GM23338 (cell line): ENCODE results near the gene SNX8. TPM values are rescaled to one million over a fixed set of nuclear protein-coding genes. Genes with fewer than 3 reads are reported as not detected.

ENCODE experiments used
- ATAC-seq: fragments of 200-7000 bp; cut with Tn5 transposase; 3 replicates; pipeline ENCODE4 v1.9.1; 2020
- DNase-seq: peaks from one replicate; pipeline ENCODE4 v3.0.0-alpha.2; 2015; ENCODE audit warnings: low spot score
- H2AFZ ChIP-seq: fragments of 200-600 bp; sonication (generic); 2 replicates; pipeline ENCODE4 v1.8.0; 2016; ENCODE audit warnings: antibody characterized with exemption, mild to moderate bottlenecking, moderate library complexity
- H3F3A ChIP-seq: fragments of 200-600 bp; sonication (generic); replicated peaks from 2 replicates; pipeline ENCODE4 v1.8.0; 2017; ENCODE audit warnings: antibody characterized with exemption, mixed run types, low read depth
- H3K27ac ChIP-seq: fragments of 200-600 bp; sonication (generic); 2 replicates; pipeline ENCODE4 v1.6.1; 2016; ENCODE audit warnings: low read depth
- H3K27me3 ChIP-seq: fragments of 200-600 bp; sonication (generic); 2 replicates; pipeline ENCODE4 v1.8.0; 2016; ENCODE audit warnings: mild to moderate bottlenecking, mixed run types, moderate library complexity; ENCODE audit not compliant: insufficient read depth
- H3K36me3 ChIP-seq: fragments of 200-600 bp; sonication (generic); 2 replicates; pipeline ENCODE4 v1.8.0; 2016; ENCODE audit warnings: mild to moderate bottlenecking; ENCODE audit not compliant: insufficient read depth
- H3K4me1 ChIP-seq: fragments of 200-600 bp; sonication (generic); 2 replicates; pipeline ENCODE4 v1.8.0; 2016; ENCODE audit warnings: mild to moderate bottlenecking, moderate library complexity; ENCODE audit not compliant: insufficient read depth
- H3K4me2 ChIP-seq: fragments of 200-600 bp; sonication (generic); 2 replicates; pipeline ENCODE4 v1.7.1; 2017; ENCODE audit warnings: mixed run types
- H3K4me3 ChIP-seq: fragments of 200-600 bp; sonication (generic); 2 replicates; pipeline ENCODE4 v1.6.1; 2016; ENCODE audit warnings: mixed run types
- H3K79me2 ChIP-seq: fragments of 200-600 bp; sonication (generic); replicated peaks from 2 replicates; pipeline ENCODE4 v1.8.0; 2017; ENCODE audit warnings: mild to moderate bottlenecking; ENCODE audit not compliant: insufficient read depth
- H3K9me2 ChIP-seq: fragments of 200-600 bp; sonication (generic); 2 replicates; pipeline ENCODE4 v1.8.0; 2017; ENCODE audit not compliant: insufficient read depth
- H4K20me1 ChIP-seq: fragments of 200-600 bp; sonication (generic); replicated peaks from 2 replicates; pipeline ENCODE4 v1.8.0; 2017; ENCODE audit warnings: mild to moderate bottlenecking; ENCODE audit not compliant: insufficient read depth
- H3K27ac Mint-ChIP-seq: 2 replicates; pipeline ENCODE4 v1.8.0; 2020; ENCODE audit warnings: inconsistent platforms, mild to moderate bottlenecking, moderate library complexity, mixed read lengths
- H3K27me3 Mint-ChIP-seq: 3 replicates; pipeline ENCODE4 v1.8.0; 2022; ENCODE audit warnings: low read depth, mild to moderate bottlenecking, moderate library complexity, mixed read lengths, inconsistent platforms; ENCODE audit not compliant: insufficient read depth, poor library complexity
- H3K36me3 Mint-ChIP-seq: 3 replicates; pipeline ENCODE4 v1.8.0; 2021; ENCODE audit warnings: low read depth, mild to moderate bottlenecking, inconsistent platforms, moderate library complexity, mixed read lengths
- H3K4me1 Mint-ChIP-seq: 3 replicates; pipeline ENCODE4 v1.8.0; 2020; ENCODE audit warnings: mild to moderate bottlenecking, inconsistent platforms, mixed read lengths
- H3K4me3 Mint-ChIP-seq: 3 replicates; pipeline ENCODE4 v1.8.0; 2021; ENCODE audit warnings: moderate library complexity, mild to moderate bottlenecking, inconsistent platforms, mixed read lengths
- H3K9me3 Mint-ChIP-seq: 3 replicates; pipeline ENCODE4 v1.8.0; 2020; ENCODE audit warnings: moderate library complexity, mild to moderate bottlenecking, inconsistent platforms, mixed read lengths
- CREB1 ChIP-seq: fragments of 250-450 bp; sonication (Bioruptor Pico); IDR thresholded peaks from 2 replicates; pipeline ENCODE4 v1.5.0; 2020; ENCODE audit warnings: low read depth, mild to moderate bottlenecking, moderate library complexity
- CTCF ChIP-seq, 2 experiments: fragments of 200-600 bp in 1 of 2; sonication (generic) in 1 of 2; conservative IDR thresholded peaks; 2 replicates each; pipeline versions ENCODE4 v1.5.1 to v1.6.1; 2016 to 2017; ENCODE audit warnings: antibody characterized with exemption in 2 of 2, low read depth in 2 of 2, mild to moderate bottlenecking in 2 of 2, moderate library complexity in 1 of 2
- ETS1 ChIP-seq: IDR thresholded peaks from 2 replicates; pipeline ENCODE4 v1.6.1; 2016; ENCODE audit warnings: antibody characterized with exemption
- EZH2 ChIP-seq: fragments of 200-600 bp; sonication (generic); IDR thresholded peaks from one replicate; pipeline ENCODE4 v1.8.0; 2017; ENCODE audit warnings: antibody characterized with exemption, mild to moderate bottlenecking, low read depth; ENCODE audit not compliant: unreplicated experiment
- EZH2phosphoT487 ChIP-seq: fragments of 200-600 bp; sonication (generic); IDR thresholded peaks from one replicate; pipeline ENCODE4 v1.8.1; 2018; ENCODE audit warnings: antibody characterized with exemption; ENCODE audit not compliant: unreplicated experiment
- JUNB ChIP-seq: IDR thresholded peaks from one replicate; pipeline ENCODE4 v1.6.1; 2016; ENCODE audit warnings: antibody characterized with exemption; ENCODE audit not compliant: unreplicated experiment
- NANOG ChIP-seq: IDR thresholded peaks from 2 replicates; pipeline ENCODE4 v1.6.1; 2016; ENCODE audit warnings: antibody characterized with exemption, borderline replicate concordance
- POLR2AphosphoS5 ChIP-seq: IDR thresholded peaks from 2 replicates; pipeline ENCODE4 v1.6.1; 2016; ENCODE audit warnings: antibody characterized with exemption, low read depth
- REST ChIP-seq: IDR thresholded peaks from one replicate; pipeline ENCODE4 v1.6.1; 2018; ENCODE audit warnings: antibody characterized with exemption; ENCODE audit not compliant: unreplicated experiment
- STAT1 ChIP-seq: IDR thresholded peaks from one replicate; pipeline ENCODE4 v1.6.1; 2016; ENCODE audit warnings: antibody characterized with exemption; ENCODE audit not compliant: unreplicated experiment
- ZNF114 ChIP-seq: fragments of 250-450 bp; sonication (Bioruptor Pico); IDR thresholded peaks from 2 replicates; pipeline ENCODE4 v1.5.0; 2020; ENCODE audit warnings: mild to moderate bottlenecking, moderate library complexity
- ZNF331 ChIP-seq: fragments of 250-450 bp; sonication (Bioruptor Pico); IDR thresholded peaks from 2 replicates; pipeline ENCODE4 v1.5.0; 2020; ENCODE audit warnings: low read depth, mild to moderate bottlenecking, moderate library complexity
- polyA plus RNA-seq: library from polyadenylated mRNA; unstranded; fragments of >200 nt; fragmentation: Nextera tagmentation; extraction: Ambion mirVana; gene quantifications from 2 replicates; pipeline ENCODE4 v1.2.1, GENCODE V29; 2016
- total RNA-seq: library from RNA; depleted of rRNA; stranded (reverse); fragments of >200 nt; shearing (Covaris generic); gene quantifications from 2 replicates; pipeline ENCODE4 v1.2.3, GENCODE V29; 2014
- TF ChIP-seq, protein P1 (sequence below): fragments of 250-450 bp; sonication (Bioruptor Pico); IDR thresholded peaks from 2 replicates; pipeline ENCODE4 v1.5.0; 2020; ENCODE audit warnings: mild to moderate bottlenecking, moderate library complexity

The SNX8 gene
- total and polyA plus RNA-seq, 2 experiments from 2014 or later, result 44.3 to 50.9 TPM

- Mint-ChIP-seq H3K27me3 (peaks cover 12% of the 10 kb centered on the region), H3K4me3 (no peak overlapping the region), H3K9me3 (no peaks in the 10 kb centered on the region), H3K4me1 (no peaks in the 10 kb centered on the region; the same call in 2 of the 3 replicates), H3K36me3 (peaks cover 37% of the 10 kb centered on the region), H3K27ac (no peak overlapping the region; the same call in 1 of the 2 replicates)
- no peaks in the 10 kb centered on the region for H3F3A ChIP-seq
- DNase-seq (no peak), ATAC-seq (no peak)
- H3K27ac ChIP-seq, result no peak overlapping the region
- no peaks in the 10 kb centered on the region for H3K4me1 ChIP-seq
- peaks cover 14% of the 10 kb centered on the region; the same call in 1 of the 2 replicates for H3K79me2 ChIP-seq
- H3K4me2 ChIP-seq, result no peak overlapping the region
- TF ChIP-seq ZNF114 (CRISPR knock-in tag), result no peak
- TF ChIP-seq CTCF (conservative IDR thresholded peaks at IDR 0.05; ENCODE audit: low read depth in 2 of 2), result no peak
- TF ChIP-seq REST, result no peak
- no peak for TF ChIP-seq EZH2
- TF ChIP-seq JUNB, result no peak
- no peak for TF ChIP-seq NANOG
- TF ChIP-seq ETS1, result no peak
- TF ChIP-seq, protein P1, sequence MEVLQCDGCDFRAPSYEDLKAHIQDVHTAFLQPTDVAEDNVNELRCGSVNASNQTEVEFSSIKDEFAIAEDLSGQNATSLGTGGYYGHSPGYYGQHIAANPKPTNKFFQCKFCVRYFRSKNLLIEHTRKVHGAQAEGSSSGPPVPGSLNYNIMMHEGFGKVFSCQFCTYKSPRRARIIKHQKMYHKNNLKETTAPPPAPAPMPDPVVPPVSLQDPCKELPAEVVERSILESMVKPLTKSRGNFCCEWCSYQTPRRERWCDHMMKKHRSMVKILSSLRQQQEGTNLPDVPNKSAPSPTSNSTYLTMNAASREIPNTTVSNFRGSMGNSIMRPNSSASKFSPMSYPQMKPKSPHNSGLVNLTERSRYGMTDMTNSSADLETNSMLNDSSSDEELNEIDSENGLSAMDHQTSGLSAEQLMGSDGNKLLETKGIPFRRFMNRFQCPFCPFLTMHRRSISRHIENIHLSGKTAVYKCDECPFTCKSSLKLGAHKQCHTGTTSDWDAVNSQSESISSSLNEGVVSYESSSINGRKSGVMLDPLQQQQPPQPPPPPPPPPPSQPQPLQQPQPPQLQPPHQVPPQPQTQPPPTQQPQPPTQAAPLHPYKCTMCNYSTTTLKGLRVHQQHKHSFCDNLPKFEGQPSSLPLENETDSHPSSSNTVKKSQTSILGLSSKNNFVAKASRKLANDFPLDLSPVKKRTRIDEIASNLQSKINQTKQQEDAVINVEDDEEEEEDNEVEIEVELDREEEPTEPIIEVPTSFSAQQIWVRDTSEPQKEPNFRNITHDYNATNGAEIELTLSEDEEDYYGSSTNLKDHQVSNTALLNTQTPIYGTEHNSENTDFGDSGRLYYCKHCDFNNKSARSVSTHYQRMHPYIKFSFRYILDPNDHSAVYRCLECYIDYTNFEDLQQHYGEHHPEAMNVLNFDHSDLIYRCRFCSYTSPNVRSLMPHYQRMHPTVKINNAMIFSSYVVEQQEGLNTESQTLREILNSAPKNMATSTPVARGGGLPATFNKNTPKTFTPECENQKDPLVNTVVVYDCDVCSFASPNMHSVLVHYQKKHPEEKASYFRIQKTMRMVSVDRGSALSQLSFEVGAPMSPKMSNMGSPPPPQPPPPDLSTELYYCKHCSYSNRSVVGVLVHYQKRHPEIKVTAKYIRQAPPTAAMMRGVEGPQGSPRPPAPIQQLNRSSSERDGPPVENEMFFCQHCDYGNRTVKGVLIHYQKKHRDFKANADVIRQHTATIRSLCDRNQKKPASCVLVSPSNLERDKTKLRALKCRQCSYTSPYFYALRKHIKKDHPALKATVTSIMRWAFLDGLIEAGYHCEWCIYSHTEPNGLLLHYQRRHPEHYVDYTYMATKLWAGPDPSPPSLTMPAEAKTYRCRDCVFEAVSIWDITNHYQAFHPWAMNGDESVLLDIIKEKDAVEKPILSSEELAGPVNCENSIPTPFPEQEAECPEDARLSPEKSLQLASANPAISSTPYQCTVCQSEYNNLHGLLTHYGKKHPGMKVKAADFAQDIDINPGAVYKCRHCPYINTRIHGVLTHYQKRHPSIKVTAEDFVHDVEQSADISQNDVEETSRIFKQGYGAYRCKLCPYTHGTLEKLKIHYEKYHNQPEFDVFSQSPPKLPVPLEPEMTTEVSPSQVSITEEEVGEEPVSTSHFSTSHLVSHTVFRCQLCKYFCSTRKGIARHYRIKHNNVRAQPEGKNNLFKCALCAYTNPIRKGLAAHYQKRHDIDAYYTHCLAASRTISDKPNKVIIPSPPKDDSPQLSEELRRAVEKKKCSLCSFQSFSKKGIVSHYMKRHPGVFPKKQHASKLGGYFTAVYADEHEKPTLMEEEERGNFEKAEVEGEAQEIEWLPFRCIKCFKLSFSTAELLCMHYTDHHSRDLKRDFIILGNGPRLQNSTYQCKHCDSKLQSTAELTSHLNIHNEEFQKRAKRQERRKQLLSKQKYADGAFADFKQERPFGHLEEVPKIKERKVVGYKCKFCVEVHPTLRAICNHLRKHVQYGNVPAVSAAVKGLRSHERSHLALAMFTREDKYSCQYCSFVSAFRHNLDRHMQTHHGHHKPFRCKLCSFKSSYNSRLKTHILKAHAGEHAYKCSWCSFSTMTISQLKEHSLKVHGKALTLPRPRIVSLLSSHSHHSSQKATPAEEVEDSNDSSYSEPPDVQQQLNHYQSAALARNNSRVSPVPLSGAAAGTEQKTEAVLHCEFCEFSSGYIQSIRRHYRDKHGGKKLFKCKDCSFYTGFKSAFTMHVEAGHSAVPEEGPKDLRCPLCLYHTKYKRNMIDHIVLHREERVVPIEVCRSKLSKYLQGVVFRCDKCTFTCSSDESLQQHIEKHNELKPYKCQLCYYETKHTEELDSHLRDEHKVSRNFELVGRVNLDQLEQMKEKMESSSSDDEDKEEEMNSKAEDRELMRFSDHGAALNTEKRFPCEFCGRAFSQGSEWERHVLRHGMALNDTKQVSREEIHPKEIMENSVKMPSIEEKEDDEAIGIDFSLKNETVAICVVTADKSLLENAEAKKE (CRISPR knock-in tag), result no peak
- no peak for TF ChIP-seq EZH2phosphoT487
- no peak for TF ChIP-seq CREB1 (CRISPR knock-in tag)
- TF ChIP-seq ZNF331 (CRISPR knock-in tag), result no peak
- no peak for TF ChIP-seq POLR2AphosphoS5
- no peak for TF ChIP-seq STAT1
- H3K4me3 ChIP-seq, result no peak overlapping the region
- no peaks in the 10 kb centered on the region; the same call in 1 of the 2 replicates for H3K36me3 ChIP-seq
- no peaks in the 10 kb centered on the region for H3K9me2 ChIP-seq
- no peaks in the 10 kb centered on the region for H3K27me3 ChIP-seq
- no peak overlapping the region for H2AFZ ChIP-seq
- H4K20me1 ChIP-seq, result peaks cover 10% of the 10 kb centered on the region; the same call in 1 of the 2 replicates
Observed at GRCh38 chr7:2202901-2203765, 111.1 kb downstream of the SNX8 start.
